Ishikawa (cell line): Measurements from ENCODE around the gene EPHB1.

Source experiments
- CEBPB ChIP-seq: IDR thresholded peaks from 2 replicates; pipeline ENCODE4 v1.6.1; 2012
- EGR1 ChIP-seq: IDR thresholded peaks from 2 replicates; pipeline ENCODE4 v1.6.1; 2012
- EP300 ChIP-seq: IDR thresholded peaks from 2 replicates; pipeline ENCODE4 v1.6.1; 2012; ENCODE audit warnings: borderline replicate concordance
- RAD21 ChIP-seq: IDR thresholded peaks from 2 replicates; pipeline ENCODE4 v1.6.1; 2012; ENCODE audit warnings: low read depth
- REST ChIP-seq: IDR thresholded peaks from 2 replicates; pipeline ENCODE4 v1.6.1; 2012; ENCODE audit warnings: low read depth, mild to moderate bottlenecking
- TF ChIP-seq, protein P1 (sequence below): IDR thresholded peaks from 2 replicates; pipeline ENCODE4 v1.6.1; 2012

GRCh38 chr3:135085652-135086436 is 290.8 kb downstream of the EPHB1 start:
- TF ChIP-seq REST (no peak), EP300 (no peak), CEBPB (no peak), EGR1 (no peak), RAD21 (no peak)
- TF ChIP-seq, protein P1, sequence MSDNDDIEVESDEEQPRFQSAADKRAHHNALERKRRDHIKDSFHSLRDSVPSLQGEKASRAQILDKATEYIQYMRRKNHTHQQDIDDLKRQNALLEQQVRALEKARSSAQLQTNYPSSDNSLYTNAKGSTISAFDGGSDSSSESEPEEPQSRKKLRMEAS: no peak
